ENCODE data around the gene DIP2B.

The DIP2B gene

GRCh38 chr12:50750366-50750765, 245.6 kb downstream of the DIP2B start:
- DNase-seq (ENCODE audit: extremely low read depth, low read depth), result no peak
- TF ChIP-seq CTCF (IDR thresholded peaks at IDR 0.05; ENCODE audit: low read depth, low read length), result no peak

GRCh38 chr12:50751948-50752721, 247.3 kb downstream of the DIP2B start:
- no peak for DNase-seq (ENCODE audit: extremely low read depth, low read depth)
- TF ChIP-seq CTCF (IDR thresholded peaks at IDR 0.05; ENCODE audit: low read depth, low read length), result no peak

GRCh38 chr12:50753232-50753769, 248.5 kb downstream of the DIP2B start:
- TF ChIP-seq CTCF (IDR thresholded peaks at IDR 0.05; ENCODE audit: low read depth, low read length), result no peak
- DNase-seq (ENCODE audit: extremely low read depth, low read depth), result no peak

- peak; percentile 81 for DNase-seq (ENCODE audit: extremely low read depth, low read depth)
- TF ChIP-seq CTCF (IDR thresholded peaks at IDR 0.05; ENCODE audit: low read depth, low read length), result no peak
These were observed 259.0 kb downstream of the DIP2B start, which contains the start of gene ATF1 for GRCh38 chr12:50763639-50764285. Gene ATF1, plus strand, starts transcription at chr12:50764101. Its CDS starts 16,045 bp downstream, at chr12:50780146.

GRCh38 chr12:50764286-50765094, 259.7 kb downstream of the DIP2B start:
- no peak for TF ChIP-seq CTCF (IDR thresholded peaks at IDR 0.05; ENCODE audit: low read depth, low read length)
- no peak for DNase-seq (ENCODE audit: extremely low read depth, low read depth)

GRCh38 chr12:50765095-50765911, 260.5 kb downstream of the DIP2B start:
- peak; percentile 70 for TF ChIP-seq CTCF (IDR thresholded peaks at IDR 0.05; ENCODE audit: low read depth, low read length)
- no peak for DNase-seq (ENCODE audit: extremely low read depth, low read depth)

Data from AG09319 (cell line).